Amygdala (tissue), 56 donors: ENCODE measurements around the gene YPEL3.
"Not testable (repeated sequence)": the region's sequence is repeated elsewhere in the genome, so short reads cannot be mapped to it uniquely, and the experiment has no call there.

Experiments
- DNase-seq, 56 donors: peaks; one replicate each; lab custom pipeline; 2025; lab: John Stamatoyannopoulos, UW

Gene YPEL3, protein sequence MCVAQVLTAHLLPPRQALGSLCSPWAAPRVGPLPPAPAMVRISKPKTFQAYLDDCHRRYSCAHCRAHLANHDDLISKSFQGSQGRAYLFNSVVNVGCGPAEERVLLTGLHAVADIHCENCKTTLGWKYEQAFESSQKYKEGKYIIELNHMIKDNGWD

GRCh38 chr16:30096105-30096861 lies at the start of gene YPEL3:
Gene YPEL3, minus strand, starts transcription at chr16:30096213. Its CDS starts 731 bp downstream, at chr16:30095482.
- peak; percentile 29 to 96 (median 84) for DNase-seq

GRCh38 chr16:30145657-30146056 lies 49.6 kb upstream of the YPEL3 start:
- peak in 1 of 56 donors; percentile 19 for DNase-seq

DNA sequence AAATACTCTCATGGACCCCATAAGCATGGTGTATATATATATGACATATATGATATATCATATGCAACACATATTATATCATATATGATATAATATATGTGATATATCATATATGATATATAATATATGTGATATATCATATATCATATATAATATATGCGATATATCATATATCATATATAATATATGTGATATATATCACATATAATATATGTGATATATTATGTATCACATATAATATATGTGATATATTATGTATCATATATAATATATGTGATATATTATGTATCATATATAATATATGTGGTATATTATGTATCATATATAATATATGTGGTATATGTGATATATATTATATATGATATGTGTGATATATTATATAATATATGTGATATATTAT lies 48.9 kb upstream of the YPEL3 start:
- no peak for DNase-seq

DNA sequence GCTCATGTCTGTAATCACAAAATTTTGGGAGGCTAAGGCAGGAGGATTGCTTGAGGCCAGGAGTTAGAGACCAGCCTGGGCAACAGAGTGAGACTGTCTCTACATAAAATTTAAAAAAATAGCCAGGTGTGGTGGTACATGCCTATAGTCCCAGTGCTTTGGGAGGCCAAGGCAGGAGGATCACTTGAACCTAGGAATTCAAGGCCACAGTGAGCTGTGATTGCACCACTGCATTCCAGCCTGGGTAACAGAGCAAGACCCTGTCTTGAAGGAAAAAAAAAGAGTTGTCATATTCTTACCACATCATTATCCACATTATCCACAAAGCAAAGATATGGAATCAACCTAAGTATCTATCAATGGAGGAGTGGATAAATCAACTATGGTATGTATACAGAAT lies 48.0 kb upstream of the YPEL3 start:
- DNase-seq = no peak

DNA sequence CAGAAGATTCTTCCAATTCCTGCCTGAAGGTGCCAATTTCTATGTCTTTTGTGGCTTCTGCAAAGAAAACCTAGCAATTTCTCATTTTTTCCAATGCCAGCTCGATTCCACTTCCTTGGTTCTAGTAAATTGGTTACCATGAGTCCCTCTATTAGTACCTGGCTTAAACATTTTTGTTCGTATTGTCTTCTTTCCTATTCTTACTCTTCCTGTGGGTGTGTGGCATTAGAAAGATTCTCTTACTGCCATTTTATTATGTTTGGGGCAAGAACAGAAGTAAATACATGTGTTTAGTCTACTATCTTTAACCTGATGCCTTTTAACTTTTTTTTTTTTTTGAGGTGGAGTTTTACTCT lies 47.3 kb upstream of the YPEL3 start:
- DNase-seq = no peak

DNA sequence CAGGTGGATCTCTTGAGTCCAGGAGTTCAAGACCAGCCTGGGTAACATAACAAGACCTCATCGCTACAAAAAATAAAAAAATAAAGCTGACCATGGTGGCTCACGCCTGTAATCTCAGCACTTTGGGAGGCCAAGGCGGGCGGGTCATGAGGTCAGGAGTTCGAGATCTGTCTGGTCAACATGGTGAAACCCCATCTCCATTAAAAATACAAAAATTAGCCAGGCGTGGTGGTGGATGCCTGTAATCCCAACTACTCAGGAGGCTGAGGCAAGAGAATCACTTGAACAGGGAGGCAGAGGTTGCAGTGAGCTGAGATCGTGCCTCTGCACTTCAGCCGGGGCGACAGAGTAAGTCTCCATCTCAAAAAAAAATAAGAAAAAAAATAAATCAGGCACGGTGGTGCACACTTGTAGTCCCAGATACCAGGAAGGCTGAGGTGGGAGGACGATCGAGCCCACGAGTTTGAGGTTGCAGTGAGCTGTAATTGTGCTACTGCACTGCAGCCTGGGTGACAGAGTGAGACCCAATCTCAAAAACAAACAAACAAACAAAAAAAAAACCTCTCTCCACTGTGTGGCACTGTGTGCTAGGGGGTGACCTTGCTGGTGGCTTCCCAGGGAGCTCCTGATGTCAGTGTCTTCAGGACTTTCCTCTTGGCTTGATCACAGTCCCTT lies 46.8 kb upstream of the YPEL3 start:
- peak in 3 of 56 donors; percentile 5 to 12 (median 6) for DNase-seq

GRCh38 chr16:30141750-30142149 lies 45.7 kb upstream of the YPEL3 start:
- no peak for DNase-seq

- no peak for DNase-seq
Observed at GRCh38 chr16:30139583-30140481, 43.8 kb upstream of the YPEL3 start.

DNA sequence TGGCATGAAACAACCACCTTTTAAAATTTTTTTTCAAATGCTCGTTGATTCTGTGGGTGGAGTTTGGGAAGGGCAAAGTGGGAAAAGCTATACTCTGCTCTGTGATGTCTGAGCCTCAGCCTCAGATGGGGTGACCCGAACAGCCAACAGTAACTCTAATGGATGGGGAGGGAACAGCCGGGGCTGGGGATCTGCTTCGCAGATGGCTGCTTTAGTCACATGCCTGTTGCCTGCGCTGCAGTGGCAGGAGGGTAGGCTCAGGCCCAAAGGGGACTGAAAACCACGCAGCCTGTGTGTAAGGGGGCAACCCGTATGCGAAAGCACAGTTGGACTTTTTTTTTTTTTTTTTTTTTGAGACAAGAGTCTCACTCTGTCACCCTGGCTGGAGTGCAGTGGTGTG lies 41.9 kb upstream of the YPEL3 start:
- peak in 7 of 56 donors; percentile 7 to 26 (median 22) for DNase-seq

GRCh38 chr16:30136971-30137605 lies 41.1 kb upstream of the YPEL3 start:
- no peak for DNase-seq

GRCh38 chr16:30132591-30132990 lies 36.6 kb upstream of the YPEL3 start:
- no peak for DNase-seq

GRCh38 chr16:30131869-30132475 lies 36.0 kb upstream of the YPEL3 start:
- no peak for DNase-seq

DNA sequence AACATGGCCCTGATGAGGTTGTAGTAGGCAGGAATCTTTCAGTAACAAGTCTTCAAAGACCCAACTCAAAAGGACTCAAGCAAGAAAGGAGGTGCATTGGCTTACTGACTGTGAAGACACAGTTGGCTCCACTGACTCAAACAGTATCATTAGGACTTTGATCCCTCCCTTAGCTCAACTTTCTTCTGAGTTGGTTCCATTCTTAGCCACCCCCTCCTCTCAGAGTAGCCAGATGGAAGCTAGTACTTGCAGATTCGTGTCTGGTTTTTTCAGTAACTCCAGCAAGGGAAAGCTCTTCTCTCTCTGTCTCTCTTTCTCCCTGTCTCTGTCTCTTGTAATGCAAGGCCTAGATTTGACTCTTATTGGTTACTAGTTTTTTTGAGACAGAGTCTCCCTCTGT lies 32.0 kb upstream of the YPEL3 start:
- no peak for DNase-seq

DNA sequence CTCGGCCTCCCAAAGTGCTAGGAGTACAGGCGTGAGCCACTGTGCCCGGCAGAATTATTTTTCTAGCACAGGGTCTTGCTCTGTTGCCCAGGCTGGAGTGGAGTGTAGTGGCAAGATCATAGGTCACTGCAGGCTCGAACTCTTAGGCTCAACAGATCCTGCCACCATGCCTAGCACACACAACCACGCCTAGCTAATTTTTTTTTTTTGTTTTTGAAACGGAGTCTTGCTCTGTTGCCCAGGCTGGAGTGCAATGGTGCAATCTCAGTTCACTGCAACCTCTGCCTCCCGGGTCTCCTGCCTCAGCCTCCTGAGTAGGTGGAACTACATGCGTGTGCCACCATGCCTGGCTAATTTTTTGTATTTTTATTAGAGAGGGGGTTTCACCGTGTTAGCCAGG lies 29.7 kb upstream of the YPEL3 start:
- DNase-seq = not testable (repeated sequence)

- DNase-seq = no peak
Observed at GRCh38 chr16:30124985-30125379, 29.0 kb upstream of the YPEL3 start.

DNA sequence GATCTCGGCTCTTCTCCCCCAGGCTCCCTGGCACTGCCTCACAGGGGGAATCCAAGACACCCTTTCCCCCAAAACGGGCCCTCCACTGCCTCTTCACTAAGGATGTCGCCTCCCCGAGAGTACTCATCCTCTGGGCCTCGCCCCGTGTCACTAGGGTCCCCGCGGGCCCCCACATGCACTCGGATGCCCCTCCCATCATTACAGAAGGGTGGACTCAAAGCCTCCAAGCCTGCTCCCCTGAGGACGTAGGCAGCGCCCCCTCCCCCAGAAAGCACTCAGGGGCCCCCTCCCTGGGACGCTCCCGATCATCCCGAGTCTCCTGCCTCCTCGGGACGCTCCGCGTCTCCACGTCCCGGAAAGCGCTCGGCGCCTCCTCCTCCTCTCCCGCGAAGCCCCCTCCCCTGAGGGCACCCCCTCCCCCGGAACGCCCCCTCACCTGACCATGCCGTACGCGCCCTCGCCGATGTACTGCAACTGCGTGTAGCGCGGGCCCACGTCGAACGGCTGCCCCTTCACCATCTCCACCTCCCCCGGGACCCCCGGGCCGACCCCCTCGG lies 26.7 kb upstream of the YPEL3 start:
- DNase-seq = peak in 5 of 56 donors; percentile 45 to 68 (median 62)

DNA sequence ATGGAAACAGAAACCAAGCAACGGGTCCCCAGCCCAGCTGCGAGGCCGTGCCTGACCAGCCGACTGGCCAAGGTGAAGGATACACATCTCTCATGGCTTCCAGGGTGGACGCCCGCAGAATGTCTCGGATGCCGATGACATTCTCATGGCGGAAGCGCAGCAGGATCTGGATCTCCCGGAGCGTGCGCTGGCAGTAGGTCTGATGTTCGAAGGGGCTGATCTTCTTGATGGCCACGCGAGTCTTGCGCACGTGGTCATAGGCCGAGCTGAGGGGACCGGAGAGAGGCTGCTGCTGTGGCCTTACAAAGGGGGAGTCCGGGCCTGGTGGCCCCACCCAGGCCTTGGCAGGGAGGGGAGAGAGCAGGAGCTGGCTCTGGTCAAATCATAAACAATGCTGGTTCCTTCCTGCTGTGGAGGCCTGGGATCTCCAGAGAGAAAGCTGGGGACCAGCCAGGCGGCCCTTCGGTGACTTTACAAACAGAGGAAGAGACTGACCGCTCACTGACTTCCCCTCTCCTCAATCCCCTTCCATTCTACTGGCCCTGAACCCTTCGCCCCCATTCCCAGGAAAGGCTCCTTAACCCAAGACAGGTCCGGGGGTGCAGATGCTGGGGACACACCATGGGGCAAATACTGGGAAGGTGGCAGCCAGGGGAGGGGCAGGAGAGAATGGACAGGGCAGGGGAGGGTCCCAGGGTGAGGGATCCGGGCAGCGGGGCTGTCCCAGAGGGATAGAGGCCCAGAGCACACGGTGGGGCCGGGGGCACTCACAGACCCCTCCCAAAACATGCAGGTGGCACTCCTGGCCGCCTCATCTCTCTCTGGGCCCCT lies 25.9 kb upstream of the YPEL3 start:
- DNase-seq = peak in 6 of 56 donors; percentile 12 to 45 (median 23)

GRCh38 chr16:30120340-30121105 lies 24.5 kb upstream of the YPEL3 start:
- DNase-seq = no peak
